HS-5 (cell line): Measurements from ENCODE around the gene ATG9A.

Experiments used
- DNase-seq: peaks from one replicate; pipeline ENCODE4 v3.0.0-alpha.2; 2012; ENCODE audit warnings: low read depth

ATG9A gene

GRCh38 chr2:219252900-219253752 is 23.7 kb upstream of the ATG9A start, which contains the start of gene TUBA4B:
Gene TUBA4B (plus strand): TSS chr2:219253243. CDS start chr2:219253408, 165 bp downstream.
- no peak for DNase-seq

GRCh38 chr2:219252570-219252899 is 23.1 kb upstream of the ATG9A start:
- no peak for DNase-seq

GRCh38 chr2:219252084-219252483 is 22.6 kb upstream of the ATG9A start:
- DNase-seq: no peak

- DNase-seq: no peak
These were observed 22.2 kb upstream of the ATG9A start for GRCh38 chr2:219251656-219252055.

GRCh38 chr2:219250049-219250781 is 20.8 kb upstream of the ATG9A start:
- no peak for DNase-seq

GRCh38 chr2:219249203-219249980 is 20.0 kb upstream of the ATG9A start:
- peak; percentile 68 for DNase-seq

GRCh38 chr2:219248845-219249202 is 19.4 kb upstream of the ATG9A start:
- DNase-seq: no peak

GRCh38 chr2:219247678-219248642 is 18.5 kb upstream of the ATG9A start:
- DNase-seq: no peak

- DNase-seq: no peak
These were observed 17.1 kb upstream of the ATG9A start for GRCh38 chr2:219246559-219246958.

GRCh38 chr2:219245899-219246230 is 16.4 kb upstream of the ATG9A start:
- no peak for DNase-seq

GRCh38 chr2:219245148-219245898 is 15.9 kb upstream of the ATG9A start, which contains the start of the genes GLB1L and STK16:
Gene GLB1L (minus strand): TSS chr2:219245444. CDS start chr2:219243573, 1,871 bp downstream.
Gene STK16 (plus strand): TSS chr2:219245479. CDS start chr2:219246000, 521 bp downstream.
- DNase-seq: peak; percentile 79

GRCh38 chr2:219244789-219245147 is 15.3 kb upstream of the ATG9A start:
- no peak for DNase-seq

GRCh38 chr2:219243291-219243761 is 13.9 kb upstream of the ATG9A start:
- DNase-seq: no peak

GRCh38 chr2:219234331-219234730 is 4.9 kb upstream of the ATG9A start:
- no peak for DNase-seq

- peak; percentile 49 for DNase-seq
These were observed 664 bp upstream of the ATG9A start for GRCh38 chr2:219230059-219230540.

- DNase-seq: no peak
These were observed 528 bp downstream of the ATG9A start for GRCh38 chr2:219228911-219229304.

GRCh38 chr2:219228041-219228910 is 1.2 kb downstream of the ATG9A start:
- no peak for DNase-seq

- DNase-seq: no peak
These were observed 4.1 kb downstream of the ATG9A start for GRCh38 chr2:219225350-219225749.

- DNase-seq: no peak
These were observed 5.4 kb downstream of the ATG9A start for GRCh38 chr2:219223831-219224610.
